ENCODE measurements around the gene IL1RAPL2. TPM values are rescaled to one million over a fixed set of nuclear protein-coding genes. Genes with fewer than 3 reads are reported as not detected.

IL1RAPL2 gene
- total RNA-seq, 4 donors from 2014 or later, result 0.16 TPM; not detected in 3

- in situ Hi-C loops (cut with MboI; ENCODE audit: low pct_ligation_motif_present in 1 of 4, low pct_unique_long_range_greater_than_20kb in 1 of 4, low sequenced_read_pairs in 3 of 4), result no loop called here
- Histone ChIP-seq H3K4me3 (no peak overlapping the region), H3K27me3 (no peaks in the 10 kb centered on the region), H3K4me1 (no peaks in the 10 kb centered on the region), H3K27ac (no peak overlapping the region), H3K36me3 (no peaks in the 10 kb centered on the region), H3K9me3 (no peaks in the 10 kb centered on the region)
- 81% methylated on average over 3 of the region's 3 CpGs; no CpG with 5 or more reads in 1 of the 2 donors for WGBS, 2 donors (ENCODE audit: low coverage in 1 of 2)
- TF ChIP-seq CTCF (IDR thresholded peaks at IDR 0.05), result no peak
- no peak for TF ChIP-seq EP300 (IDR thresholded peaks at IDR 0.05; ENCODE audit: low read depth)
- no peak for TF ChIP-seq POLR2A (IDR thresholded peaks at IDR 0.05)
- TF ChIP-seq POLR2AphosphoS5 (IDR thresholded peaks at IDR 0.05), result no peak
- DNase-seq, result no peak
- intact Hi-C loops (cut with DNase I; ENCODE audit: low total_unique reads), result no loop called here
These were observed 1043.5 kb downstream of the IL1RAPL2 start for GRCh38 chrX:105609530-105609929.

GRCh38 chrX:105610411-105610810, 1044.4 kb downstream of the IL1RAPL2 start:
- Histone ChIP-seq H3K27me3 (no peaks in the 10 kb centered on the region), H3K4me1 (no peaks in the 10 kb centered on the region), H3K36me3 (no peaks in the 10 kb centered on the region), H3K9me3 (no peaks in the 10 kb centered on the region), H3K4me3 (no peak overlapping the region), H3K27ac (no peak overlapping the region)
- no peak for DNase-seq
- in situ Hi-C loops (cut with MboI; ENCODE audit: low pct_ligation_motif_present in 1 of 4, low pct_unique_long_range_greater_than_20kb in 1 of 4, low sequenced_read_pairs in 3 of 4) (no loop called here), intact Hi-C loops (cut with DNase I; ENCODE audit: low total_unique reads) (no loop called here)
- 36 to 37% methylated on average over 2 of the region's 2 CpGs for WGBS, 2 donors (ENCODE audit: low coverage in 1 of 2)
- no peak for TF ChIP-seq POLR2A (IDR thresholded peaks at IDR 0.05)
- no peak for TF ChIP-seq CTCF (IDR thresholded peaks at IDR 0.05)
- TF ChIP-seq EP300 (IDR thresholded peaks at IDR 0.05; ENCODE audit: low read depth), result no peak
- TF ChIP-seq POLR2AphosphoS5 (IDR thresholded peaks at IDR 0.05), result no peak

GRCh38 chrX:105618393-105619101, 1052.5 kb downstream of the IL1RAPL2 start:
- Histone ChIP-seq H3K9me3 (no peaks in the 10 kb centered on the region), H3K4me3 (no peak overlapping the region), H3K4me1 (no peaks in the 10 kb centered on the region), H3K27me3 (no peaks in the 10 kb centered on the region), H3K27ac (no peak overlapping the region), H3K36me3 (no peaks in the 10 kb centered on the region)
- TF ChIP-seq CTCF (IDR thresholded peaks at IDR 0.05) (no peak), EP300 (IDR thresholded peaks at IDR 0.05; ENCODE audit: low read depth) (no peak), POLR2A (IDR thresholded peaks at IDR 0.05) (no peak), POLR2AphosphoS5 (IDR thresholded peaks at IDR 0.05) (no peak)
- WGBS, 2 donors (ENCODE audit: low coverage in 1 of 2), result 62% methylated on average over 3 of the region's 3 CpGs; no CpG with 5 or more reads in 1 of the 2 donors
- in situ Hi-C loops (cut with MboI; ENCODE audit: low pct_ligation_motif_present in 1 of 4, low pct_unique_long_range_greater_than_20kb in 1 of 4, low sequenced_read_pairs in 3 of 4) (no loop called here), intact Hi-C loops (cut with DNase I; ENCODE audit: low total_unique reads) (no loop called here)
- DNase-seq, result no peak

- H3K4me1 ChIP-seq, result no peaks in the 10 kb centered on the region
- no peak overlapping the region for H3K4me3 ChIP-seq
- no peaks in the 10 kb centered on the region for H3K36me3 ChIP-seq
- in situ Hi-C loops (cut with MboI; ENCODE audit: low pct_ligation_motif_present in 1 of 4, low pct_unique_long_range_greater_than_20kb in 1 of 4, low sequenced_read_pairs in 3 of 4) (no loop called here), intact Hi-C loops (cut with DNase I; ENCODE audit: low total_unique reads) (no loop called here)
- no peaks in the 10 kb centered on the region for H3K27me3 ChIP-seq
- DNase-seq, result no peak
- TF ChIP-seq POLR2A (IDR thresholded peaks at IDR 0.05), result no peak
- no peak for TF ChIP-seq POLR2AphosphoS5 (IDR thresholded peaks at IDR 0.05)
- TF ChIP-seq EP300 (IDR thresholded peaks at IDR 0.05; ENCODE audit: low read depth), result no peak
- no peaks in the 10 kb centered on the region for H3K9me3 ChIP-seq
- H3K27ac ChIP-seq, result no peak overlapping the region
These were observed 1068.2 kb downstream of the IL1RAPL2 start for GRCh38 chrX:105634180-105634579.

GRCh38 chrX:105635794-105636193, 1069.8 kb downstream of the IL1RAPL2 start:
- no peak for TF ChIP-seq EP300 (IDR thresholded peaks at IDR 0.05; ENCODE audit: low read depth)
- TF ChIP-seq POLR2A (IDR thresholded peaks at IDR 0.05), result no peak
- TF ChIP-seq CTCF (IDR thresholded peaks at IDR 0.05), result no peak
- no peak for TF ChIP-seq POLR2AphosphoS5 (IDR thresholded peaks at IDR 0.05)
- H3K27me3 ChIP-seq, result no peaks in the 10 kb centered on the region
- in situ Hi-C loops (cut with MboI; ENCODE audit: low pct_ligation_motif_present in 1 of 4, low pct_unique_long_range_greater_than_20kb in 1 of 4, low sequenced_read_pairs in 3 of 4) (no loop called here), intact Hi-C loops (cut with DNase I; ENCODE audit: low total_unique reads) (no loop called here)
- H3K4me1 ChIP-seq, result no peaks in the 10 kb centered on the region
- H3K27ac ChIP-seq, result no peak overlapping the region
- DNase-seq, result no peak
- no peaks in the 10 kb centered on the region for H3K36me3 ChIP-seq
- no peak overlapping the region for H3K4me3 ChIP-seq
- H3K9me3 ChIP-seq, result no peaks in the 10 kb centered on the region

Data from transverse colon (tissue), 4 donors.